Mucosa of descending colon (tissue), 3 donors: ENCODE data around the gene TTLL3. TPM values are rescaled to one million over a fixed set of nuclear protein-coding genes. Genes with fewer than 3 reads are reported as not detected.

Source experiments
- ATAC-seq: fragments of 200-7000 bp; cut with Tn5 transposase; one replicate; pipeline ENCODE4 v1.9.1; 2020; ENCODE audit warnings: mild to moderate bottlenecking, moderate library complexity
- DNase-seq, 3 donors: peaks; one replicate each; pipeline ENCODE4 v3.0.0-alpha.2; 2020
- H3K36me3 ChIP-seq: fragments of 200-600 bp; one replicate; pipeline ENCODE4 v1.8.0; 2021; ENCODE audit warnings: low read depth, mild to moderate bottlenecking
- H3K4me1 ChIP-seq: fragments of 200-600 bp; one replicate; pipeline ENCODE4 v1.8.0; 2021; ENCODE audit warnings: low read depth, mild to moderate bottlenecking
- H3K4me3 ChIP-seq: fragments of 200-600 bp; one replicate; pipeline ENCODE4 v1.8.0; 2021; ENCODE audit warnings: mild to moderate bottlenecking
- H3K9me3 ChIP-seq: fragments of 200-600 bp; one replicate; pipeline ENCODE4 v1.8.0; 2021; ENCODE audit warnings: mild to moderate bottlenecking
- intact Hi-C, 2 donors: fragments of 100-400 bp; cut with DNase I in 1 of 2; cut with micrococcal nuclease in 1 of 2; formaldehyde crosslinking; loops; one replicate each; pipeline versions ENCODE4 v1.11.0 to v1.11.1; 2022; cut with DNase I, micrococcal nuclease
- total RNA-seq, 3 donors: library from RNA; stranded (reverse); fragmentation: NEBNext Ultra II Directional in 2 of 3; extraction: Animal tissue kit (Norgen Biotek cat#: 25700) in 2 of 3; gene quantifications; one replicate each; pipeline versions ENCODE4 v1.2.1 to v1.2.4, GENCODE V29; 2021 to 2023
- TF ChIP-seq, protein P1 (sequence below): fragments of 200-600 bp; IDR thresholded peaks from one replicate; pipeline ENCODE4 v1.8.0; 2022; ENCODE audit warnings: antibody characterized with exemption, mild to moderate bottlenecking
- donor health status: DM: no; HTN: no; CAD: no; lungs with moderate emphysema.
- donor health status: DM: no; HTN: no; CAD: no.
- donor health status: DM: no; HTN: yes; CAD: no.

TTLL3 gene
- total RNA-seq, 3 donors from 2014 or later: 37.0 to 63.9 (median 47.7) TPM

DNA sequence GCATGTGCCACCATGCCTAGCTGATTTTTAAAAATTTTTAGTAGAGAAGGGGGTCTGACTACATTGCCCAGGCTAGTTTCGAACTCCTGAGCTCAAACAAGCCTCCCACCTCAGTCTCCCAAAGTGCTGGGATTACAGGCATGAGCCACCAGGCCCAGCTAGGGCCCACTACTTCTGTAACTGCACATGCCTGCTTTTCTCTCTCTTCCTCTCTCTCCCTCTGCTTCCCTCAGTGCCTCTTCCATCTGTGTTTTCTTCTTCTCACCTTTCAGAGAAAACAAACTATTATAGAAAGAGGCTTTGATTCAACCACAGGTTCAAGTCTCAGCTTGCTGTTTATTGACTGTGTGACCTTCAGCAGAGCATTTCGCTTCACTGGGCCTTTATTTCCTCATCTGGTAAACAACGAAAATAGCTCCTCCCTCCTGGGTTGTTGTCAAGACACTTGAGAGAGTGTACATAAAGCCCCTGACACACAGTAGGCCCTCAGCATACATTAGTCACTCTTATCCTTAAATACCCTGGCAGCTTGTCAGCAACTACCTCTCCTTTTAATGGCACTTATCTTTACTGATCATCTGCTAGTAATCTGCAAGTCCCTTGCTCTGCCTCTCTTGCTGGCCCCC, 28.0 kb upstream of the TTLL3 start:
- peaks cover 9% of the 10 kb centered on the region for H3K4me1 ChIP-seq
- intact Hi-C loops: no loop called here
- ATAC-seq (no peak), DNase-seq (no peak)
- no peaks in the 10 kb centered on the region for H3K9me3 ChIP-seq
- no peak overlapping the region for H3K4me3 ChIP-seq
- TF ChIP-seq, protein P1, sequence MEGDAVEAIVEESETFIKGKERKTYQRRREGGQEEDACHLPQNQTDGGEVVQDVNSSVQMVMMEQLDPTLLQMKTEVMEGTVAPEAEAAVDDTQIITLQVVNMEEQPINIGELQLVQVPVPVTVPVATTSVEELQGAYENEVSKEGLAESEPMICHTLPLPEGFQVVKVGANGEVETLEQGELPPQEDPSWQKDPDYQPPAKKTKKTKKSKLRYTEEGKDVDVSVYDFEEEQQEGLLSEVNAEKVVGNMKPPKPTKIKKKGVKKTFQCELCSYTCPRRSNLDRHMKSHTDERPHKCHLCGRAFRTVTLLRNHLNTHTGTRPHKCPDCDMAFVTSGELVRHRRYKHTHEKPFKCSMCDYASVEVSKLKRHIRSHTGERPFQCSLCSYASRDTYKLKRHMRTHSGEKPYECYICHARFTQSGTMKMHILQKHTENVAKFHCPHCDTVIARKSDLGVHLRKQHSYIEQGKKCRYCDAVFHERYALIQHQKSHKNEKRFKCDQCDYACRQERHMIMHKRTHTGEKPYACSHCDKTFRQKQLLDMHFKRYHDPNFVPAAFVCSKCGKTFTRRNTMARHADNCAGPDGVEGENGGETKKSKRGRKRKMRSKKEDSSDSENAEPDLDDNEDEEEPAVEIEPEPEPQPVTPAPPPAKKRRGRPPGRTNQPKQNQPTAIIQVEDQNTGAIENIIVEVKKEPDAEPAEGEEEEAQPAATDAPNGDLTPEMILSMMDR: no peak
- H3K36me3 ChIP-seq: no peaks in the 10 kb centered on the region

DNA sequence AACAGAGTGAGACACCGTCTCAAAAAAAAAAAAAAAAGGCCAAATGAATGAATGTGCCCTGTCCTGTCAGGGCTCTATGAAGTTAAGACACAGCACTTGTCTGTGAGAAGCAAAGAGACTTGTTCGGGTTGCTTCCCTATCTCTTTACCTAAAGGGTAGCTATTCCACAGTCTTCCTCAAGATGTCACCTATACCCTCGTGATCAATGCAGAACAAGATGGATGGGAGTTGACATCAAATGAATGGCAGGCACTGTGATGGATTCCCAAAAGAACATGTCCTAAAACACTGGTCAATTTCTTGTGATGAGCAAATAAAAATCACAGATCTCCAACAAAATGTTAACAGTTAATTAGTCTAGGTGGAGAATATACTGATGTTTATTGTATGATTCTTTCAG, 27.3 kb upstream of the TTLL3 start:
- Histone ChIP-seq H3K9me3 (no peaks in the 10 kb centered on the region), H3K36me3 (no peaks in the 10 kb centered on the region), H3K4me3 (no peak overlapping the region), H3K4me1 (peaks cover 9% of the 10 kb centered on the region)
- ATAC-seq (peak; percentile 19), DNase-seq (no peak)
- TF ChIP-seq, protein P1: no peak
- intact Hi-C loops: no loop called here

DNA sequence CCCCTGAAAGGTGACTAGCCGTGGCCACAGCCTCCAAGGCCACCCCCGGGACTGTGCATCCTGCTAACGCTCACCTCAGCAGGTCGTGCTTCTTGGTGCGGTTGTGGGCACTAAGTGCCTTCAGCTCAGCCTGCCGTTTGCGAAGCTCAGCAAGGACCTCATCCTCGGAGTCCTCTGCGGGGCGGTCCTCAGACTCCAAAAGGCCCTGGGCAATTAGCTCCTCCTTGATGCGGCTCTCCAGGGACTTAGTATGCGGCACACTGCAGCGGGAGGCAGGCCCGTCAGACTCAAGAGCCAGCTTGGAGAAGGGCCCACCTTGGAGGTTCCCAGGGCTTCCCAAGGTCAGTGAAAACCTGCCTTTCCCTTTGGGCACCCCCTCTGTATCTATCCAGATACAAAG, 26.1 kb upstream of the TTLL3 start:
- H3K36me3 ChIP-seq: no peaks in the 10 kb centered on the region

DNA sequence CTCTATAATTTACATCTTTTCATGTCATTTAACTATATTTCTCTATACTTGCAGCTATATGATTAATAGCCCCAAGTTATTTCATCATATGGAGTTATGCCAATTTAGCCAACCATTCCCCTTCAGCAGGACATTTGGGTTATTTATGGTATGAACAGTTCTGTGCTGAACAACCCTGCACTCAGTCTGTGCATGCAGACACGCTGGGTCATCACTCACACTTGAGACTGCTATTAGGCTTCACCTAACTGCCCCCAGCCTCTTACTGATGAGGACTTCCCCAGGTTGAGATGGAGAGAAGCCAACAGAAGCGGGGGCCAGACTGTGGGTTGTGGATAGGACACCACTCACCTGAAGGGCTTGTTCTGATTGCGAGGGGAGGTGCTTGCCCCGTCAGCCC, 25.1 kb upstream of the TTLL3 start:
- TF ChIP-seq, protein P1: no peak
- ATAC-seq (no peak), DNase-seq (no peak)
- intact Hi-C loops: no loop called here
- Histone ChIP-seq H3K9me3 (no peaks in the 10 kb centered on the region), H3K4me1 (no peaks in the 10 kb centered on the region), H3K36me3 (no peaks in the 10 kb centered on the region), H3K4me3 (no peak overlapping the region)

More for the DNA sequence above, 26.1 kb upstream of the TTLL3 start:
- no peak for ATAC-seq
- Histone ChIP-seq H3K4me1 (peaks cover 3% of the 10 kb centered on the region), H3K9me3 (no peaks in the 10 kb centered on the region), H3K4me3 (no peak overlapping the region)
- intact Hi-C loops: no loop called here
- no peak for DNase-seq
- TF ChIP-seq, protein P1: no peak

DNA sequence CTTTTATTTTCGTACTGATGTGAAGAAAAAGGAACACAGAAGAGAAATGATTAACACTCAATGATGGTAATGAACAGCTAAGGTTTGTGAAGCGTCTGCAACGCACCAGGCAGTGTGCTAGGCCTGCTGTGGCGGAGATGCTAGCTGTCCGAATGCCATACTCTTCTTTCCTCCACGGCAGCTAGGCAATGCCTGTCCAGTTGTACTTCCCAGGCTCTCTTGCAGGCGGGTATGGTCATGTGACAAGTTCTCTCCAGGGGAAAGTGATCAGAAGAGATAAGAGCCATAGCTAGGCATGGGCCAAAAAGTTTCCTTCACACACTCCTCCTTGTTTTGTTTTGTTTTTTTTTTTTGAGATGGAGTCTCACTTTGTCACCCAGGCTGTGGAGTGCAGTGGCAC, 24.5 kb upstream of the TTLL3 start:
- Histone ChIP-seq H3K36me3 (no peaks in the 10 kb centered on the region), H3K4me3 (no peak overlapping the region)

More for the DNA sequence above, 24.5 kb upstream of the TTLL3 start:
- TF ChIP-seq, protein P1: no peak
- Histone ChIP-seq H3K4me1 (no peaks in the 10 kb centered on the region), H3K9me3 (no peaks in the 10 kb centered on the region)
- ATAC-seq: no peak
- no peak for DNase-seq
- intact Hi-C loops: no loop called here
